HepG2 (cell line): ENCODE results near the gene DAZL. TPM values are rescaled to one million over a fixed set of nuclear protein-coding genes. Genes with fewer than 3 reads are reported as not detected.

Experiments
- ADNP ChIP-seq: sonication (generic); formaldehyde crosslinking; IDR thresholded peaks from 2 replicates; pipeline ENCODE4 v1.4.0; 2020; ENCODE audit warnings: missing genetic modification reagents
- BCL6 ChIP-seq: IDR thresholded peaks from 2 replicates; pipeline ENCODE4 v1.6.1; 2016; ENCODE audit warnings: missing genetic modification reagents, missing compliant biosample characterization
- EED ChIP-seq: sonication (generic); formaldehyde crosslinking; IDR thresholded peaks from 2 replicates; pipeline ENCODE4 v1.5.0; 2020; ENCODE audit warnings: mild to moderate bottlenecking, missing genetic modification reagents
- ELF1 ChIP-seq: sonication (generic); formaldehyde crosslinking; IDR thresholded peaks from 2 replicates; pipeline ENCODE4 v1.4.0; 2020; ENCODE audit warnings: missing genetic modification reagents
- HES4 ChIP-seq: sonication (generic); formaldehyde crosslinking; IDR thresholded peaks from 2 replicates; pipeline ENCODE4 v1.9.0; 2021; ENCODE audit warnings: mild to moderate bottlenecking, missing genetic modification reagents, borderline replicate concordance
- HNRNPL ChIP-seq: fragments of 200-400 bp; formaldehyde crosslinking; IDR thresholded peaks from 2 replicates; pipeline ENCODE4 v1.6.1; 2017; ENCODE audit warnings: mild to moderate bottlenecking, low read depth, low read length
- IKZF1 ChIP-seq: fragments of 450-650 bp; IDR thresholded peaks from 2 replicates; pipeline ENCODE4 v1.7.1; 2016
- IKZF5 ChIP-seq: IDR thresholded peaks from 2 replicates; pipeline ENCODE4 v1.6.1; 2018; ENCODE audit warnings: missing genetic modification reagents, mild to moderate bottlenecking, missing compliant biosample characterization
- KDM3A ChIP-seq: IDR thresholded peaks from 2 replicates; pipeline ENCODE4 v1.6.1; 2018; ENCODE audit warnings: low read depth, missing compliant biosample characterization
- KLF16 ChIP-seq, 2 experiments: sonication (generic) in 1 of 2; formaldehyde crosslinking in 1 of 2; IDR thresholded peaks; 2 replicates each; pipeline versions ENCODE4 v1.6.1 to v1.8.0; 2016 to 2023; ENCODE audit warnings: missing genetic modification reagents in 2 of 2, missing compliant biosample characterization in 1 of 2
- MED1 ChIP-seq: sonication (generic); formaldehyde crosslinking; IDR thresholded peaks from 2 replicates; pipeline ENCODE4 v1.4.0; 2020; ENCODE audit warnings: missing genetic modification reagents
- MIER3 ChIP-seq: IDR thresholded peaks from 2 replicates; pipeline ENCODE4 v1.6.1; 2016; ENCODE audit warnings: missing compliant biosample characterization, borderline replicate concordance
- MIXL1 ChIP-seq: IDR thresholded peaks from 2 replicates; pipeline ENCODE4 v1.6.1; 2016
- NFIC ChIP-seq: IDR thresholded peaks from 2 replicates; pipeline ENCODE4 v1.6.1; 2012; ENCODE audit warnings: mild to moderate bottlenecking, low read length, inconsistent platforms
- PBX2 ChIP-seq: IDR thresholded peaks from 2 replicates; pipeline ENCODE4 v1.6.1; 2016; ENCODE audit warnings: control low read depth
- RBM22 ChIP-seq: fragments of 200-400 bp; formaldehyde crosslinking; optimal IDR thresholded peaks from 2 replicates; pipeline ENCODE3; 2017; ENCODE audit warnings: mild to moderate bottlenecking, low read length, moderate library complexity
- RBM39 ChIP-seq: fragments of 200-400 bp; formaldehyde crosslinking; IDR thresholded peaks from one replicate; pipeline ENCODE4 v1.6.1; 2018; ENCODE audit warnings: antibody characterized with exemption, mild to moderate bottlenecking, low read depth, low read length; ENCODE audit not compliant: poor library complexity, severe bottlenecking
- RELA ChIP-seq: sonication (generic); formaldehyde crosslinking; IDR thresholded peaks from 2 replicates; pipeline ENCODE4 v1.4.0; 2020; ENCODE audit warnings: missing genetic modification reagents
- RFX1 ChIP-seq: fragments of 450-650 bp; IDR thresholded peaks from 2 replicates; pipeline ENCODE4 v1.6.1; 2017
- TAF1 ChIP-seq: sonication (generic); formaldehyde crosslinking; IDR thresholded peaks from 2 replicates; pipeline ENCODE4 v1.4.0; 2020; ENCODE audit warnings: missing genetic modification reagents
- TCF7 ChIP-seq: sonication (generic); IDR thresholded peaks from 2 replicates; pipeline ENCODE4 v1.6.1; 2016; ENCODE audit warnings: antibody characterized with exemption, low read depth
- TCF7L2 ChIP-seq: IDR thresholded peaks from 2 replicates; pipeline ENCODE4 v1.6.1; 2011; ENCODE audit warnings: mild to moderate bottlenecking, low read depth, low read length, moderate library complexity
- ZBTB44 ChIP-seq: sonication (generic); formaldehyde crosslinking; IDR thresholded peaks from 2 replicates; pipeline ENCODE4 v1.4.0; 2020; ENCODE audit warnings: missing genetic modification reagents
- ZGPAT ChIP-seq: IDR thresholded peaks from 2 replicates; pipeline ENCODE4 v1.6.1; 2016; ENCODE audit warnings: mild to moderate bottlenecking
- ZNF138 ChIP-seq: sonication (generic); formaldehyde crosslinking; IDR thresholded peaks from 2 replicates; pipeline ENCODE4 v1.5.0; 2020; ENCODE audit warnings: mild to moderate bottlenecking, low read depth, missing genetic modification reagents
- ZNF205 ChIP-seq: IDR thresholded peaks from 2 replicates; pipeline ENCODE4 v1.6.1; 2018; ENCODE audit warnings: missing biosample characterization, missing genetic modification reagents
- ZNF382 ChIP-seq: sonication (generic); formaldehyde crosslinking; IDR thresholded peaks from 2 replicates; pipeline ENCODE4 v1.5.0; 2020; ENCODE audit warnings: missing genetic modification reagents, mild to moderate bottlenecking, borderline replicate concordance
- ZNF761 ChIP-seq: sonication (generic); formaldehyde crosslinking; conservative IDR thresholded peaks from 2 replicates; pipeline ENCODE4 v1.4.0; 2020; ENCODE audit warnings: mild to moderate bottlenecking, missing genetic modification reagents
- ZNF850 ChIP-seq: sonication (generic); formaldehyde crosslinking; conservative IDR thresholded peaks from 2 replicates; pipeline ENCODE4 v1.9.0; 2021; ENCODE audit warnings: mild to moderate bottlenecking, missing genetic modification reagents
- polyA plus RNA-seq, 8 experiments: library from polyadenylated mRNA; depleted of rRNA in 3 of 8; stranded (reverse) in 7 of 8; unstranded in 1 of 8; fragments of >200 nt; fragmentation: Illumina TruSeq in 4 of 8; extraction: Trizol in 4 of 8; gene quantifications; 2 replicates each; pipeline versions ENCODE4 v1.2.1 to v1.2.3, GENCODE V29; 2011 to 2016; ENCODE audit warnings: low read depth in 4 of 8, missing spikeins in 1 of 8, mixed read lengths in 1 of 8; ENCODE audit not compliant: insufficient read depth in 1 of 8
- total RNA-seq, 5 experiments: library from RNA; depleted of rRNA; stranded (reverse); fragments of >200 nt; fragmentation: Illumina TruSeq; extraction: Trizol; gene quantifications; 2 replicates each; pipeline ENCODE4 v1.2.3, GENCODE V29; 2016; ENCODE audit warnings: low read depth in 1 of 5

DAZL gene
- total and polyA plus RNA-seq, 2 of the 13 experiments (the other 11 are each of a cell fraction or from before 2014, with no cell fraction given) = not detected

GRCh38 chr3:16550676-16551341 is 54.4 kb downstream of the DAZL start (continued):
- TF ChIP-seq ZGPAT (no peak), PBX2 (CRISPR knock-in tag) (no peak), ADNP (no peak), BCL6 (CRISPR knock-in tag) (peak; percentile 64), MIER3 (CRISPR knock-in tag) (0 out of 2 replicates have a peak, but pooled peaks have one; percentile 36), ZNF382 (CRISPR knock-in tag) (no peak), MED1 (CRISPR knock-in tag) (peak; percentile 44; the same call in 1 of the 2 replicates), HES4 (CRISPR knock-in tag) (no peak), HNRNPL (no peak), KLF16 (CRISPR knock-in tag; IDR thresholded peaks at IDR 0.05) (peak in 1 of 2 experiments; percentile 68; a peak in 1 of 4 replicates), TAF1 (CRISPR knock-in tag) (no peak), RBM39 (no peak), IKZF5 (no peak), TCF7L2 (no peak), ZNF138 (CRISPR knock-in tag) (no peak), RBM22 (no peak), ZNF850 (CRISPR knock-in tag) (no peak), ELF1 (CRISPR knock-in tag) (0 out of 2 replicates have a peak, but pooled peaks have one; percentile 22), ZNF205 (CRISPR knock-in tag) (peak; percentile 55; the same call in 1 of the 2 replicates), RELA (no peak), ZBTB44 (CRISPR knock-in tag) (no peak), MIXL1 (CRISPR knock-in tag) (peak; percentile 77), NFIC (no peak), TCF7 (no peak), KDM3A (CRISPR knock-in tag) (0 out of 2 replicates have a peak, but pooled peaks have one; percentile 77), RFX1 (no peak), EED (no peak), ZNF761 (CRISPR knock-in tag) (no peak), IKZF1 (no peak)
